Measurements from ENCODE around the gene NXF1.
"Not testable (repeated sequence)": the region's sequence is repeated elsewhere in the genome, so short reads cannot be mapped to it uniquely, and the experiment has no call there.

Gene NXF1

DNA sequence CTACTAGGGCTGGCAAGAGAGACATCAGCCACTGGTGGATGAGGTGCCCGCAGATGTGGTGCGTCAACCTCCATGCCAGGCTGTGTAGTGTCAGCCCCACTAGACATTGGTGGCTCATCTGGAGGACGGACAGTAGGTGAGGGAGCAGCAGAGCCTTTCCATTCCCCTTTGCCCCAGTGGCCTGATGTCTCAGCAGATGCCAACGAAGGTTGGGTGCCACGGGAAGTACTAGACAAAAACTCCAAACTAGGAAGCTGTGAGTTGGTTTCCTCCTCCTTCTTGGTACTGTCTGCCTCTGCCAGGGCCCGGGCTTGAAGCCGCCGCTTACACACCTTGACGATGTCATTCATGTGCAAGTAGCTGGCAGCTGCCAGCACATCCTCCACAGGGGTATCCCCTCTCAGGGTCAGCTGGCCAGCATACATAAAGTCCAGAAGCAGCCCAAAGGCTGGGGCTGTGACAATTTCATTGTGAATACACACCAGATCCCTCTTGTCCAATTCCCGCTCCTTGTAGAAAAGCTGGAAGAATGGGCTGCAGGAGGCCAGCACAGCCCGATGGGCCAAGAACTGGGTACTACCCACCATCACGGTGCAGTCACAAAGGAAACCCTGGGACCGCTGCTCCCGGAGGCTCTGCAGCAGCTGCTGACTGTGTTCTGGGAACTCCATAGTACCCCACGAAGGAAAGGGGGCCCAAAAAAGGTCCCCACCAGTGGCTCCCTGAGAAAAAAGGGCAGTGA is 52.1 kb downstream of the NXF1 start:
- in situ Hi-C loops (cut with MboI; ENCODE audit: low pct_unique_long_range_greater_than_20kb, low sequenced_read_pairs), result no loop called here
- DNase-seq, result no peak

DNA sequence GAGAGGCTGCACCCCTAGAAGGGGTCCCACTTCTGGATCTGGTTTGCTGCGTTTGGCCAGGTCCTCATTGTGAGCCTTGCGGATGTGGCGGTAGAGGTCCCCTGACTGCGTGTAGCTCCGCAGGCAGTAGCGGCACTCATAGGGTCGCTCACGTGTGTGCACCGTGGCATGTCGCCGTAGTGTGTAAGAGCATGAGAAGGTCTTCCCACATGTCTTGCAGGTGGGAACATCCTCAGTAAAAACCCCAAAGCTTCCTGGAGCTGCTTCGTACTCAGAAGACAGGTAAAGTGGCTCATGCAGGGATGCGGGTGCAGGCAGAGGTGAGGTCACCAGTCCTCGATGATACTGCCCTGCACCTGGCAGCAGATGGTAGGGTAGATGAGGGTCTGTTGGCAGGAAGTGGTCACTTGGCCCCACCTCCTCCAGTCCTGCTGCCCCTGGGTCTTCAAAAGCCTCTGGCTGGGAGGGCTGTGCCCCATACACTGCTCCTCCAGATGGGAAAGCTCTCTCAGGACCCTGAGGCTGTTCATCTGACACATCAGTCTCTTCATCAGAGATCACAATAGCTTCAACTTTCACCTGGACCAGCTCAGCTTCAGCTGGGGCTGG is 53.0 kb downstream of the NXF1 start:
- in situ Hi-C loops (cut with MboI; ENCODE audit: low pct_unique_long_range_greater_than_20kb, low sequenced_read_pairs), result no loop called here
- DNase-seq, result no peak

DNA sequence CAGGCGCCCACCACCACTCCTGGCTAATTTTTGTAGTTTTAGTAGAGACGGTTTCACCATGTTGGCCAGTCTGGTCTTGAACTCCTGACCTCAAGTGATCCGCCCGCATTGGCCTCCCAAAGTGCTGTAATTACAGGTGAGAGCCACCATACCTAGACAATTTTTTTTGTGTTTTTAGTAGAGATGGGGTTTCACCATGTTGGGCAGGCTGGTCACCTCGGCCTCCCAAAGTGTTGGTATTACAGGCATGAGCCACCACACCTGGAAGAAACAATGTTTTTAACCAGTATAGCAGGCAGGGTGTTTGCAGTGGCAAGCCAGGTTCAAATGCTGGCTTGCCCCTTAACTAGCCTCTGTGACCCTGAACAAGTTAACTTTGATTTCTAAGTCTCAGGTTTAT is 55.3 kb downstream of the NXF1 start:
- in situ Hi-C loops (cut with MboI; ENCODE audit: low pct_unique_long_range_greater_than_20kb, low sequenced_read_pairs); DNase-seq: not testable (repeated sequence)

DNA sequence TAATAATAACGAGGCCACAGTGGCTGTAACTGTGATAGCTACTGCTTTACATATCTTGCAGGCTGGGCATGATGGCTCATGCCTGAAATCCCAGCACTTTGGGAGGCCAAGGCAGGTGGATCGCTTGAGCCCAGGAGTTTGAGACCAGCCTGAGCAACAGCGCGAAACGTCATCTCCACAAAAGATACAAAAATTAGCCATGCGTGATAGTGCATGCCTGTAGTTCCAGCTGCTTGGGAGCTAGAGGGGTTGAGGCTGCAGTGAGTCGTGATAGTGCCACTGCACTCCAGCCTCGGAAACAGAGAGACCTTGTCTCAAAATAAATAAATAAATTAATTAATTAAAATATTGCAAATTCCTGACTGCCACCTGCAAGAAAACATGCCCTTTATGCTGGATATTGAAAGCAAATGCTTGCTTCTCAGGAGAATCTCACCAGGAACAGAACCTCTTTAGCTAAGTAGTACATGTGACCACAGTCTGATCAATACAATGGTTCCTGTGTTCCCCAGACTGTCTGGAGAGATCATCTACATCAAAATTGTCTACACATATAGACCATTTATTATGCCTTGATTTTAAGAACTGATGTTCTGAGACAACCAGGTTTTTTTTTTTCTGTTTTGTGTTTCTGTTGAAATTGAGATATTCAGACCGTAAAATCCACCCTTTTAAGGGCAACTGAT is 57.6 kb downstream of the NXF1 start:
- in situ Hi-C loops (cut with MboI; ENCODE audit: low pct_unique_long_range_greater_than_20kb, low sequenced_read_pairs), result no loop called here
- no peak for DNase-seq

Data from KBM-7 (cell line).